Lung (tissue), 12 donors: Measurements from ENCODE around the gene TBC1D21. TPM values are rescaled to one million over a fixed set of nuclear protein-coding genes. Genes with fewer than 3 reads are reported as not detected.

Experiments
- ATAC-seq: fragments of 200-7000 bp; cut with Tn5 transposase; one replicate; pipeline ENCODE4 v1.9.1; 2020; ENCODE audit warnings: moderate number of reproducible peaks; ENCODE audit not compliant: insufficient read depth, low FRiP score
- DNase-seq, 3 donors: peaks; one replicate each; pipeline ENCODE4 v3.0.0-alpha.2; 2013 to 2017
- H3K27ac ChIP-seq, 2 donors: one replicate each; pipeline ENCODE4 v1.5.1; 2013; ENCODE audit warnings: mild to moderate bottlenecking in 2 of 2, moderate library complexity in 2 of 2, control low read depth in 1 of 2, inconsistent platforms in 1 of 2, low read depth in 1 of 2, low read length in 1 of 2
- H3K27me3 ChIP-seq, 3 donors: one replicate each; pipeline ENCODE4 v1.5.1; 2013; ENCODE audit warnings: low read length in 2 of 3; ENCODE audit not compliant: control insufficient read depth in 3 of 3, insufficient read depth in 3 of 3
- H3K36me3 ChIP-seq, 4 donors: one replicate each; pipeline ENCODE4 v1.5.1; 2013; ENCODE audit warnings: low read length in 4 of 4, mild to moderate bottlenecking in 1 of 4, moderate library complexity in 1 of 4; ENCODE audit not compliant: control insufficient read depth in 4 of 4, insufficient read depth in 4 of 4
- H3K4me1 ChIP-seq, 5 donors: one replicate each; pipeline ENCODE4 v1.5.1; 2013; ENCODE audit warnings: low read length in 5 of 5, mild to moderate bottlenecking in 2 of 5, moderate library complexity in 1 of 5; ENCODE audit not compliant: control insufficient read depth in 5 of 5, insufficient read depth in 5 of 5
- H3K4me3 ChIP-seq: one replicate; pipeline ENCODE4 v1.5.1; 2013; ENCODE audit warnings: mild to moderate bottlenecking, control low read depth, moderate library complexity
- H3K9ac ChIP-seq, 2 donors: one replicate each; pipeline ENCODE4 v1.5.1; 2013; ENCODE audit warnings: low read length in 2 of 2, control low read depth in 1 of 2; ENCODE audit not compliant: insufficient read depth in 1 of 2
- H3K9me3 ChIP-seq, 4 donors: one replicate each; pipeline ENCODE4 v1.5.1; 2013; ENCODE audit warnings: low read length in 3 of 4, mild to moderate bottlenecking in 1 of 4, moderate library complexity in 1 of 4; ENCODE audit not compliant: control insufficient read depth in 4 of 4, insufficient read depth in 3 of 4
- WGBS, 2 donors: extraction: QIAGEN DNeasy Blood & Tissue Kit; methylation state at CpG; one replicate each; pipeline ENCODE4 v1.1.7; 2013; 5-methylcytosine and 5-hydroxymethylcytosine counted together
- polyA plus RNA-seq, 2 donors: library from polyadenylated mRNA; stranded (reverse); fragments of 200-250 nt; gene quantifications; one replicate each; pipeline ENCODE4 v1.2.1, GENCODE V29; 2013
- total RNA-seq, 2 donors: library from RNA; depleted of rRNA in 1 of 2; stranded (reverse); fragments of >200 nt in 1 of 2; gene quantifications; one replicate each; pipeline ENCODE4 v1.2.1, GENCODE V29; 2014 to 2021
- TF ChIP-seq, protein P1 (sequence below): IDR thresholded peaks from 2 replicates; pipeline ENCODE4 v1.5.1; 2012; ENCODE audit warnings: mild to moderate bottlenecking; ENCODE audit errors: control extremely low read depth, extremely low read depth
- donor health status: control.
- donor health status: control.
- donor health status: Bipolar disorder and iron deficiency.
- donor health status: healthy.
- donor health status: DM: yes; HTN: yes; CAD: no.

The TBC1D21 gene
- total and polyA plus RNA-seq, 4 donors = not detected

DNA sequence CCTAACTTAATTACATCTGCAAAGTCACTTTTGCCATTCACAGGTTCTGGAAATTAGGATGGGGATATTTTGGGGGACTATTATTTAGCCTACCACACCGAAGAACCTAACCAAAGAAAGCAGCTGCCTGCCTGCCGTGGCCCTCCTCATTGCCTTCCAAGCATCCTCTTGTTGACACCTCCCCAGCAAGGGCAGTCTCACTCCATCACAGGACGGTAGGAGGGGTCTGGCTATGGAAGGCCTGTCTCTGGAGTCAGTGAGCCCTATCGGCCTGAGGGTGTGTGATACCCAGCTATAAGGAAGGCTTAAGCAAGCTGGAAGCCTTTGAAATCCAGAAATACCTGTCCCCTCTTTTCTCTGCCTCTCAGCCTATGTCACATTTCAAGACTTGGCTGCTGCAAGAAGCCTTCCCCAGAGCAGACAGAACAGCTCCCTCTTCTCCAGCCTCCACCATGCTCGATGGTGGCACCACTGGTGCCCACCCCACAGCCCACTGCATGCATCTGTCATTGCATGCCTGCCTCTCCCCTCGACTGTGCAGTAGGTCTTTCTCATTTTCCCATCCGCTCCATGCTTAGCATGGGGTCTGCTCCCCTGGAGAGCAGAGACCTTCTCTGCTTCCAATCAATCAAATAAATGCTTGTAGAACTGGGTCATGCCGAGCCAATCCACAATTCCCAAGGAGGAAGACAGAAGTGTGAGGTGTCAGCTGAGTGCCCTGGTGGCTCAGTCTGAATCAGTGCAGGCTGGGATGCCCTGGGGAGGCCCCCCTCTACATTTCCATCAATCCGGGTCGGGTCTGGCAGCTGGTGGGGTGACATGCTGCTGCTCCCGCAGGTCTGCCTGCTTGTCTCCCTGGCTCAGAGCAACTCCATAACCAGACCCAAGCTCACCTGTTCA, 29.0 kb downstream of the TBC1D21 start:
- DNase-seq = no peak

DNA sequence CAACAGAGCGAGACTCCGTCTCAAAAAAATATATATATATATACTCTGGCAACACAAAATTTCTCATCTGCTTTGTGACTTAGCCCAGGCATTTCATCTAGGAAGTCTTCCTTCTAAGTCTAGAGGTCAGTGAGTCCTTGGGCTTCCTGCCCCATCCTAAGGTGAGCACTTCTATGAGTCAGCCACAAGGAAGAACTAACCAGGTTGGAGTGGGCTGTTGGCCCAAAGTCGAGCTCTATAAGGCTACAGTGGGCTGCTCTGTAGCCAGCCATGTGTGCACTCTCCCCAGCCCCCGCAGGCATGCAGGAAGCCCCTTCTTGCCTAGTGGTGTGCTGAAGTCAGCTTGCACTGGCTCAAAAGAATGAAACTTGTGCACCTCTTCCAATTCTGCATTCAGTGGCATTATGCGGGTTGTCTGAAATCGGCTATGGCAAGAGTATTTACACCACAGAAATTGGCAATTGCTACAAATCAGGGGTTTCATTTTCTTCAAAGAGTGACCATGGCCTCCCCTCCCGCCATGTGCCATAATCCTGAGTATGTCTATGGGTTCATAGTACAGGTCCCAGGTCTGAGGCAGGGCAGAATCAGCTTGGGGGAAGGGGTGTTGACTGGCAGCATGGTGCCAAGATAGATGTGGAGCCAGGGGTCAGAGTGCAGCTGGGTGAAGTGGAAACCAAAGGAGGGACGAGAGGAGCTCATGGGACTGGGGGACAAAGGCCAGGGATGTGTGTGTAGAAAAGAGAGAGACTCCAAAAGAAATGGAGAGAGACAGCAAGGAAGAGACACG, 30.9 kb downstream of the TBC1D21 start:
- TF ChIP-seq, protein P1, sequence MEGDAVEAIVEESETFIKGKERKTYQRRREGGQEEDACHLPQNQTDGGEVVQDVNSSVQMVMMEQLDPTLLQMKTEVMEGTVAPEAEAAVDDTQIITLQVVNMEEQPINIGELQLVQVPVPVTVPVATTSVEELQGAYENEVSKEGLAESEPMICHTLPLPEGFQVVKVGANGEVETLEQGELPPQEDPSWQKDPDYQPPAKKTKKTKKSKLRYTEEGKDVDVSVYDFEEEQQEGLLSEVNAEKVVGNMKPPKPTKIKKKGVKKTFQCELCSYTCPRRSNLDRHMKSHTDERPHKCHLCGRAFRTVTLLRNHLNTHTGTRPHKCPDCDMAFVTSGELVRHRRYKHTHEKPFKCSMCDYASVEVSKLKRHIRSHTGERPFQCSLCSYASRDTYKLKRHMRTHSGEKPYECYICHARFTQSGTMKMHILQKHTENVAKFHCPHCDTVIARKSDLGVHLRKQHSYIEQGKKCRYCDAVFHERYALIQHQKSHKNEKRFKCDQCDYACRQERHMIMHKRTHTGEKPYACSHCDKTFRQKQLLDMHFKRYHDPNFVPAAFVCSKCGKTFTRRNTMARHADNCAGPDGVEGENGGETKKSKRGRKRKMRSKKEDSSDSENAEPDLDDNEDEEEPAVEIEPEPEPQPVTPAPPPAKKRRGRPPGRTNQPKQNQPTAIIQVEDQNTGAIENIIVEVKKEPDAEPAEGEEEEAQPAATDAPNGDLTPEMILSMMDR = no peak
- no peak overlapping the region for H3K27ac ChIP-seq
- WGBS, 2 donors = 81 to 90% methylated on average over 9 of the region's 9 CpGs
- H3K9me3 ChIP-seq = no peaks in the 10 kb centered on the region
- no peak overlapping the region for H3K4me3 ChIP-seq
- no peaks in the 10 kb centered on the region for H3K36me3 ChIP-seq
- no peak for DNase-seq
- no peaks in the 10 kb centered on the region for H3K27me3 ChIP-seq
- no peak for ATAC-seq
- H3K4me1 ChIP-seq = peaks cover 0 to 2% (median 0%) of the 10 kb centered on the region in 5 donors
- H3K9ac ChIP-seq = no peak overlapping the region

More for the DNA sequence above, 29.0 kb downstream of the TBC1D21 start:
- H3K4me3 ChIP-seq = no peak overlapping the region
- no peaks in the 10 kb centered on the region for H3K9me3 ChIP-seq
- H3K27me3 ChIP-seq = no peaks in the 10 kb centered on the region
- 72 to 83% methylated on average over 11 of the region's 11 CpGs for WGBS, 2 donors
- TF ChIP-seq, protein P1 = no peak
- ATAC-seq = no peak
- H3K9ac ChIP-seq = no peak overlapping the region
- H3K27ac ChIP-seq = no peak overlapping the region
- H3K36me3 ChIP-seq = no peaks in the 10 kb centered on the region
- H3K4me1 ChIP-seq = no peaks in the 10 kb centered on the region

DNA sequence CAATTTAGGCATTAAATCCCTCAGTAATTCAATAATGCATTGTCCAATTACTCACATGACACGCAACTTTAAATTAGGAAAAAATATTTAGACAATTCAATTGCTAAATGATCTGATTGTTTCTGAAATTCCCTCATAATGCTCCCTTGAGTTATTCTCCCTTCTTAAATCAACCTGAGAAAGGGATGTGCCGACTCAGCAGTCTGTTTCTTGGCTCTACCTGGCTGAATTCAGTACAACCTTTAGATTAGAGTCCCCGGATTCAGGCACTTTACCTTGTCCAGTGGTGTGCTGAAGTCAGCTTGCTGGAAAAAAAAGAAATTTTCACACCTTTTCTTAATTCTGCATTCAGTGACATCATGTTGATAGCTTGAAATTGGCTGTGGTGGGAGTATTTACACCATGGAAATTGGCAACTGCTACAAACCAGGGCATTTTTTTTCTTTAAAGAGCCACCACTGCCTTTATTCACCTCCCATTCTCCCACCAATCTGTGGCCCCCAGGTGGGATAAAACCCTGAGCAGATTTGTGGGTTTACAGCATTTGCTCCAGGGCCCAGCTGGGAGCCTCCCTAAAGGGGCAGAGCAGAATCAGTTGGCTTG, 32.0 kb downstream of the TBC1D21 start:
- no peak for ATAC-seq
- peaks cover 0 to 2% (median 0%) of the 10 kb centered on the region in 5 donors for H3K4me1 ChIP-seq
- no peak for DNase-seq
- WGBS, 2 donors = 90 to 98% methylated on average over 3 of the region's 3 CpGs
- no peaks in the 10 kb centered on the region for H3K27me3 ChIP-seq
- TF ChIP-seq, protein P1 = no peak
- H3K9ac ChIP-seq = no peak overlapping the region
- H3K36me3 ChIP-seq = no peaks in the 10 kb centered on the region
- no peaks in the 10 kb centered on the region for H3K9me3 ChIP-seq
- H3K27ac ChIP-seq = no peak overlapping the region
- H3K4me3 ChIP-seq = no peak overlapping the region
